ENCODE measurements around the gene RBM20. TPM values are rescaled to one million over a fixed set of nuclear protein-coding genes. Genes with fewer than 3 reads are reported as not detected.

The RBM20 gene
- total and polyA plus RNA-seq, 10 of the 15 experiments (the other 5 are each of a cell fraction or from before 2014, with no cell fraction given) = 0.04 to 0.26 (median 0.15) TPM

DNA sequence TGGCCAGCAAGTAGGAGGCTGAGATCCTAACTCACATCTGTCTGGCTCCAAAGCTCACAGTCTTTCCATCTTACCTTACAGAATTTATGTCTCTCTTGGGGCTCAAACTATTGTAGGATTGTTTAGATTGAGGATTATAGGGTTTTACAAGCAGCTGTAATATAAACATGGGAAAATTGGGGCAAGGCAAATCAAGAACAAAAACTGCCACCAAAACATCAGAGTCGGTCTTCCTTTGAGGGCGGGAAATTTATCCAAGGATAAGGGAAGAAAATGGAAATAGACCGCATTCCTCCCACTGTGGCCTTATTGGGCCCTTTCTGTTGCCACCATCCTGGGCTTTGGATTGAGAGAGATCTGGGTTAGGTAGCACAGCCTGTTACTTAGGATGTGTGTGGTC is 22.5 kb downstream of the RBM20 start:
- Histone ChIP-seq H3K4me2 (ENCODE audit: control insufficient read depth, insufficient read depth) (no peak overlapping the region), H3K36me3 (ENCODE audit: control insufficient read depth in 2 of 2, insufficient read depth in 2 of 2, low read length in 1 of 2) (no peaks in the 10 kb centered on the region), H3K4me3 (no peak overlapping the region), H2AFZ (ENCODE audit: control insufficient read depth, low read depth, low read length) (no peak overlapping the region), H3K4me1 (ENCODE audit: control insufficient read depth, insufficient read depth, low read length) (no peaks in the 10 kb centered on the region; the same call in 1 of the 2 replicates), H3K79me2 (ENCODE audit: control insufficient read depth, insufficient read depth, low read length) (no peaks in the 10 kb centered on the region), H3K27me3 (replicated peaks in 1 of 2; ENCODE audit: control insufficient read depth in 2 of 2, insufficient read depth in 2 of 2, low read length in 1 of 2) (no peaks in the 10 kb centered on the region), H3K9me3 (replicated peaks; ENCODE audit: control insufficient read depth, insufficient read depth, low read length) (no peaks in the 10 kb centered on the region), H3K27ac (ENCODE audit: control insufficient read depth, insufficient read depth) (no peak overlapping the region), H4K20me1 (ENCODE audit: control insufficient read depth, insufficient read depth) (no peaks in the 10 kb centered on the region), H3K9ac (ENCODE audit: control insufficient read depth, insufficient read depth, low read length) (no peak overlapping the region)
- ChIA-PET POLR2A (no interaction called here), SMC1A (ENCODE audit: uncharacterized antibody, unreplicated experiment) (interaction anchor here (1.2 to 1.3 kb wide), 2 partner anchors 17 to 55 kb away, joined by 4 to 5 read pairs; no protein-coding TSS in a partner anchor), RAD21 (ENCODE audit: unreplicated experiment) (interaction anchor here (0.7 to 1.3 kb wide), 2 partner anchors 13 to 56 kb away, joined by 3 to 4 read pairs; no protein-coding TSS in a partner anchor), CTCF (interaction anchor here (0.6 to 1.7 kb wide), 2 partner anchors 19 to 56 kb away, joined by 3 to 5 read pairs; no protein-coding TSS in a partner anchor)
- in situ Hi-C loops (cut with MboI) (no loop called here), intact Hi-C loops (cut with micrococcal nuclease; ENCODE audit: unreplicated experiment) (no loop called here)
- WGBS (ENCODE audit: insufficient coverage, insufficient replicate concordance, low lambda C conversion rate, missing lambda C conversion rate) = 44% methylated on average over 3 of the region's 3 CpGs
- BruUV-seq (replicated peaks) = no TSS peak
- FAIRE-seq = no peak
- DNase-seq (ENCODE audit: low read depth, low spot score) = no peak
- ATAC-seq = no peak
- TF ChIP-seq, protein P1, sequence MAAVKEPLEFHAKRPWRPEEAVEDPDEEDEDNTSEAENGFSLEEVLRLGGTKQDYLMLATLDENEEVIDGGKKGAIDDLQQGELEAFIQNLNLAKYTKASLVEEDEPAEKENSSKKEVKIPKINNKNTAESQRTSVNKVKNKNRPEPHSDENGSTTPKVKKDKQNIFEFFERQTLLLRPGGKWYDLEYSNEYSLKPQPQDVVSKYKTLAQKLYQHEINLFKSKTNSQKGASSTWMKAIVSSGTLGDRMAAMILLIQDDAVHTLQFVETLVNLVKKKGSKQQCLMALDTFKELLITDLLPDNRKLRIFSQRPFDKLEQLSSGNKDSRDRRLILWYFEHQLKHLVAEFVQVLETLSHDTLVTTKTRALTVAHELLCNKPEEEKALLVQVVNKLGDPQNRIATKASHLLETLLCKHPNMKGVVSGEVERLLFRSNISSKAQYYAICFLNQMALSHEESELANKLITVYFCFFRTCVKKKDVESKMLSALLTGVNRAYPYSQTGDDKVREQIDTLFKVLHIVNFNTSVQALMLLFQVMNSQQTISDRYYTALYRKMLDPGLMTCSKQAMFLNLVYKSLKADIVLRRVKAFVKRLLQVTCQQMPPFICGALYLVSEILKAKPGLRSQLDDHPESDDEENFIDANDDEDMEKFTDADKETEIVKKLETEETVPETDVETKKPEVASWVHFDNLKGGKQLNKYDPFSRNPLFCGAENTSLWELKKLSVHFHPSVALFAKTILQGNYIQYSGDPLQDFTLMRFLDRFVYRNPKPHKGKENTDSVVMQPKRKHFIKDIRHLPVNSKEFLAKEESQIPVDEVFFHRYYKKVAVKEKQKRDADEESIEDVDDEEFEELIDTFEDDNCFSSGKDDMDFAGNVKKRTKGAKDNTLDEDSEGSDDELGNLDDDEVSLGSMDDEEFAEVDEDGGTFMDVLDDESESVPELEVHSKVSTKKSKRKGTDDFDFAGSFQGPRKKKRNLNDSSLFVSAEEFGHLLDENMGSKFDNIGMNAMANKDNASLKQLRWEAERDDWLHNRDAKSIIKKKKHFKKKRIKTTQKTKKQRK (IDR thresholded peaks at IDR 0.05; ENCODE audit: low read depth, low read length) = no peak
- TF ChIP-seq DPF2 (IDR thresholded peaks at IDR 0.05) = no peak
- TF ChIP-seq ASH2L (IDR thresholded peaks at IDR 0.05; ENCODE audit: borderline replicate concordance, low read depth) = no peak
- no peak for TF ChIP-seq TCF12 (IDR thresholded peaks at IDR 0.05; ENCODE audit: low read depth, low read length)
- TF ChIP-seq IRF5 (IDR thresholded peaks at IDR 0.05; ENCODE audit: borderline replicate concordance) = no peak
- TF ChIP-seq, protein P2, sequence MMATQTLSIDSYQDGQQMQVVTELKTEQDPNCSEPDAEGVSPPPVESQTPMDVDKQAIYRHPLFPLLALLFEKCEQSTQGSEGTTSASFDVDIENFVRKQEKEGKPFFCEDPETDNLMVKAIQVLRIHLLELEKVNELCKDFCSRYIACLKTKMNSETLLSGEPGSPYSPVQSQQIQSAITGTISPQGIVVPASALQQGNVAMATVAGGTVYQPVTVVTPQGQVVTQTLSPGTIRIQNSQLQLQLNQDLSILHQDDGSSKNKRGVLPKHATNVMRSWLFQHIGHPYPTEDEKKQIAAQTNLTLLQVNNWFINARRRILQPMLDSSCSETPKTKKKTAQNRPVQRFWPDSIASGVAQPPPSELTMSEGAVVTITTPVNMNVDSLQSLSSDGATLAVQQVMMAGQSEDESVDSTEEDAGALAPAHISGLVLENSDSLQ (IDR thresholded peaks at IDR 0.05) = no peak
- TF ChIP-seq RCOR1 (conservative IDR thresholded peaks at IDR 0.05; ENCODE audit: low read depth, low read length) = no peak
- TF ChIP-seq ZBTB11 (CRISPR knock-in tag; IDR thresholded peaks at IDR 0.05) = no peak
- no peak for TF ChIP-seq USF2 (IDR thresholded peaks at IDR 0.05; ENCODE audit: borderline replicate concordance, low read depth, low read length)
- TF ChIP-seq, protein P3, sequence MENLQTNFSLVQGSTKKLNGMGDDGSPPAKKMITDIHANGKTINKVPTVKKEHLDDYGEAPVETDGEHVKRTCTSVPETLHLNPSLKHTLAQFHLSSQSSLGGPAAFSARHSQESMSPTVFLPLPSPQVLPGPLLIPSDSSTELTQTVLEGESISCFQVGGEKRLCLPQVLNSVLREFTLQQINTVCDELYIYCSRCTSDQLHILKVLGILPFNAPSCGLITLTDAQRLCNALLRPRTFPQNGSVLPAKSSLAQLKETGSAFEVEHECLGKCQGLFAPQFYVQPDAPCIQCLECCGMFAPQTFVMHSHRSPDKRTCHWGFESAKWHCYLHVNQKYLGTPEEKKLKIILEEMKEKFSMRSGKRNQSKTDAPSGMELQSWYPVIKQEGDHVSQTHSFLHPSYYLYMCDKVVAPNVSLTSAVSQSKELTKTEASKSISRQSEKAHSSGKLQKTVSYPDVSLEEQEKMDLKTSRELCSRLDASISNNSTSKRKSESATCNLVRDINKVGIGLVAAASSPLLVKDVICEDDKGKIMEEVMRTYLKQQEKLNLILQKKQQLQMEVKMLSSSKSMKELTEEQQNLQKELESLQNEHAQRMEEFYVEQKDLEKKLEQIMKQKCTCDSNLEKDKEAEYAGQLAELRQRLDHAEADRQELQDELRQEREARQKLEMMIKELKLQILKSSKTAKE (IDR thresholded peaks at IDR 0.05; ENCODE audit: low read depth, poor library complexity, severe bottlenecking) = no peak
- TF ChIP-seq MEF2B (IDR thresholded peaks at IDR 0.05; ENCODE audit: partially characterized antibody, poor library complexity, severe bottlenecking) = no peak

Measured in GM12878 (cell line).